Measurements from ENCODE around the gene RPS29. TPM values are rescaled to one million over a fixed set of nuclear protein-coding genes. Genes with fewer than 3 reads are reported as not detected.

Gene RPS29
- total and polyA plus RNA-seq, 10 of the 15 experiments (the other 5 are each of a cell fraction or from before 2014, with no cell fraction given): 2,685 to 10,815 (median 4,359) TPM

DNA sequence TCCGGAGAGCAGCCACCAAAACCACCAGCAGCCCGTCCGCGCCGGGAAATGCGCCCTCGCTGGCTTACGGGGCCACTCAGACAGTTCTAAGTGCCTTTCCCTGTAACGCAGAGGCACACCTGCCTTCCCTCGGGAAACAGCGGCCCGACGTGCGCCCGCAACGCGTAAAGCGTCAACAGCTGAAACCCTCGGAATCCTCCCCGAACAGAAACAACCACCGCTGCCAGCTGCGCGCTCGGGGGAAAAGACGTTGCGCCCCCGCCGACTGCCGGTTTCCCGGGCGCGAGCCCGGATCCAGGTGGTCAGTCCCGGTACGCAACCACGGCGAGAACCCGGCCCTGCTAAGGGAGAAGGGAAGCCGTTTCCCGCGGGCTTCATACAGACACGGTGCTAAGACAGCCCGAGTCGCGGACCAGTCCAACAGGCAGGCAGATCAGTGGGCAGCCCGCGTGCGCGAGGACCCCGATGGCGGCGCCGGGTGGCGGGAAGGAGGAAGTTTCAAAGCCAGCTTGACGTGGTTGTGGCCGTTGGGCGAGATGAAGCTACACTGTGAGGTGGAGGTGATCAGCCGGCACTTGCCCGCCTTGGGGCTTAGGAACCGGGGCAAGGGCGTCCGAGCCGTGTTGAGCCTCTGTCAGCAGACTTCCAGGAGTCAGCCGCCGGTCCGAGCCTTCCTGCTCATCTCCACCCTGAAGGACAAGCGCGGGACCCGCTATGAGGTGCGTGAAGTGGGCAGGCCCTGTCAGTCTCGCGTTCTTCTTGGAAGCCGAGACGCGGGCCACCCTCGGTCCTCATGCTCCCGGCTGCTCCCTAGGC lies 12.5 kb upstream of the RPS29 start, which contains the start of gene LRR1 (continued):
- TF ChIP-seq, protein P1, sequence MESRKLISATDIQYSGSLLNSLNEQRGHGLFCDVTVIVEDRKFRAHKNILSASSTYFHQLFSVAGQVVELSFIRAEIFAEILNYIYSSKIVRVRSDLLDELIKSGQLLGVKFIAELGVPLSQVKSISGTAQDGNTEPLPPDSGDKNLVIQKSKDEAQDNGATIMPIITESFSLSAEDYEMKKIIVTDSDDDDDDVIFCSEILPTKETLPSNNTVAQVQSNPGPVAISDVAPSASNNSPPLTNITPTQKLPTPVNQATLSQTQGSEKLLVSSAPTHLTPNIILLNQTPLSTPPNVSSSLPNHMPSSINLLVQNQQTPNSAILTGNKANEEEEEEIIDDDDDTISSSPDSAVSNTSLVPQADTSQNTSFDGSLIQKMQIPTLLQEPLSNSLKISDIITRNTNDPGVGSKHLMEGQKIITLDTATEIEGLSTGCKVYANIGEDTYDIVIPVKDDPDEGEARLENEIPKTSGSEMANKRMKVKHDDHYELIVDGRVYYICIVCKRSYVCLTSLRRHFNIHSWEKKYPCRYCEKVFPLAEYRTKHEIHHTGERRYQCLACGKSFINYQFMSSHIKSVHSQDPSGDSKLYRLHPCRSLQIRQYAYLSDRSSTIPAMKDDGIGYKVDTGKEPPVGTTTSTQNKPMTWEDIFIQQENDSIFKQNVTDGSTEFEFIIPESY (IDR thresholded peaks at IDR 0.05): peak; percentile 60; the same call in 1 of the 2 replicates
- TF ChIP-seq SMAD5 (IDR thresholded peaks at IDR 0.05; ENCODE audit: low read depth): 0 out of 2 replicates have a peak, but pooled peaks have one; percentile 15
- no peak for TF ChIP-seq RAD21 (IDR thresholded peaks at IDR 0.05; ENCODE audit: insufficient read depth, low read depth, low read length)
- peak; percentile 32; the same call in 1 of the 2 replicates for TF ChIP-seq NFIC (IDR thresholded peaks at IDR 0.05; ENCODE audit: low read depth, low read length)
- TF ChIP-seq KAT2A (conservative IDR thresholded peaks at IDR 0.05; ENCODE audit: control insufficient read depth, low read depth, low read length): no peak
- peak; percentile 81 for TF ChIP-seq FOXK2 (IDR thresholded peaks at IDR 0.05)

DNA sequence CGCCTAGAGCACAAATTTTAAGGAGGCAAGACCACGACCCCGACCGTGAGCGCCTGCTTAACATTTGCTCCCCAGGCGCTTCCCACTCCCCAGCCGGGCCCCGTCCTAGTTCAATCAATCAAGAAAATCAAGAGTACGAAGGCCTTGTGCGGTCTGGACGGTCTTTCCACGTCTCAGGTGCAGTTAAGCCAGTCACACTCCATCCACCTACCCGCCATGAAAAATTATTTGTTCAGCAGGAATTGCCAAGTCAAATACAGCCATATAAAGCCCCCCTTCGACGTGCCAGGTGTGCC lies 12.0 kb upstream of the RPS29 start:
- ChIA-PET RAD21 (ENCODE audit: unreplicated experiment) (interaction anchor here (0.9 to 4.6 kb wide), 5 partner anchors 23 to 170 kb away, joined by 3 to 29 read pairs (median 6); partner anchors contain the start of genes KLHDC2, MGAT2 and RPL36AL), CTCF (interaction anchor here (1.0 to 6.1 kb wide), 3 partner anchors 9 to 254 kb away, joined by 3 to 75 read pairs (median 3); partner anchors contain the start of genes NEMF and RPS29), POLR2A (interaction anchor here (1.9 to 6.7 kb wide), 4 partner anchors 12 to 34 kb away, joined by 12 to 73 read pairs (median 40); partner anchors contain the start of genes MGAT2, RPL36AL and RPS29), SMC1A (ENCODE audit: uncharacterized antibody, unreplicated experiment) (interaction anchor here (0.9 to 3.1 kb wide), 7 partner anchors 12 to 34 kb away, joined by 3 to 12 read pairs (median 3); partner anchors contain the start of genes MGAT2, RPL36AL and RPS29)
- FAIRE-seq: no peak
- H2AFZ ChIP-seq (ENCODE audit: control insufficient read depth, low read depth, low read length): peak overlapping the region; percentile 97
- H3K9ac ChIP-seq (ENCODE audit: control insufficient read depth, insufficient read depth, low read length): peak overlapping the region; percentile 95
- BruUV-seq (replicated peaks): no TSS peak
- H3K79me2 ChIP-seq (ENCODE audit: control insufficient read depth, insufficient read depth, low read length): peaks cover 53% of the 10 kb centered on the region
- peak overlapping the region; percentile 79 for H3K4me2 ChIP-seq (ENCODE audit: control insufficient read depth, insufficient read depth)
- H3K4me3 ChIP-seq: peak overlapping the region; percentile 92
- peaks cover 17% of the 10 kb centered on the region for H3K4me1 ChIP-seq (ENCODE audit: control insufficient read depth, insufficient read depth, low read length)
- H3K36me3 ChIP-seq (ENCODE audit: control insufficient read depth in 2 of 2, insufficient read depth in 2 of 2, low read length in 1 of 2): no peaks in the 10 kb centered on the region; a peak in 1 of 4 replicates
- H3K27ac ChIP-seq (ENCODE audit: control insufficient read depth, insufficient read depth): peak overlapping the region; percentile 100
- peak; percentile 6 for ATAC-seq
- in situ Hi-C loops (cut with MboI) (no loop called here), intact Hi-C loops (cut with micrococcal nuclease; ENCODE audit: unreplicated experiment) (loop anchor here (1.0 kb wide), 2 partner anchors 12 to 23 kb away; partner anchors contain the start of gene RPS29)
- TF ChIP-seq MXI1 (IDR thresholded peaks at IDR 0.05; ENCODE audit: low read depth, low read length) (no peak), NFIC (IDR thresholded peaks at IDR 0.05; ENCODE audit: low read depth, low read length) (0 out of 2 replicates have a peak, but pooled peaks have one; percentile 13), FOXK2 (IDR thresholded peaks at IDR 0.05) (no peak)
- TF ChIP-seq, protein P2, sequence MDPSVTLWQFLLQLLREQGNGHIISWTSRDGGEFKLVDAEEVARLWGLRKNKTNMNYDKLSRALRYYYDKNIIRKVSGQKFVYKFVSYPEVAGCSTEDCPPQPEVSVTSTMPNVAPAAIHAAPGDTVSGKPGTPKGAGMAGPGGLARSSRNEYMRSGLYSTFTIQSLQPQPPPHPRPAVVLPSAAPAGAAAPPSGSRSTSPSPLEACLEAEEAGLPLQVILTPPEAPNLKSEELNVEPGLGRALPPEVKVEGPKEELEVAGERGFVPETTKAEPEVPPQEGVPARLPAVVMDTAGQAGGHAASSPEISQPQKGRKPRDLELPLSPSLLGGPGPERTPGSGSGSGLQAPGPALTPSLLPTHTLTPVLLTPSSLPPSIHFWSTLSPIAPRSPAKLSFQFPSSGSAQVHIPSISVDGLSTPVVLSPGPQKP (IDR thresholded peaks at IDR 0.05; ENCODE audit: low read depth, low read length): 0 out of 2 replicates have a peak, but pooled peaks have one; percentile 11
- H3K9me3 ChIP-seq (replicated peaks; ENCODE audit: control insufficient read depth, insufficient read depth, low read length): no peaks in the 10 kb centered on the region
- DNase-seq (ENCODE audit: low read depth, low spot score): no peak
- WGBS (ENCODE audit: insufficient coverage, insufficient replicate concordance, low lambda C conversion rate, missing lambda C conversion rate): under 1% methylated on average over 15 of the region's 15 CpGs
- H4K20me1 ChIP-seq (ENCODE audit: control insufficient read depth, insufficient read depth): no peaks in the 10 kb centered on the region
- no peaks in the 10 kb centered on the region for H3K27me3 ChIP-seq (replicated peaks in 1 of 2; ENCODE audit: control insufficient read depth in 2 of 2, insufficient read depth in 2 of 2, low read length in 1 of 2)

All from GM12878 (cell line).